PC-9 (cell line): ENCODE measurements around the gene CNNM2. TPM values are rescaled to one million over a fixed set of nuclear protein-coding genes. Genes with fewer than 3 reads are reported as not detected.

Experiments
- BruUV-seq: library from RNA; stranded (reverse); fragments of 400-500 nt; replicated peaks from 2 replicates; lab custom pipeline; 2021; lab: Mats Ljungman, UMichigan
- CTCF ChIA-PET: fragments of 300-600 bp; sonication (Branson Sonifier 250); formaldehyde crosslinking; loops from one replicate; lab custom pipeline; 2022; ENCODE audit warnings: antibody characterized with exemption; lab: Charles Lee
- POLR2A ChIA-PET: fragments of 300-600 bp; sonication (Branson Sonifier 250); formaldehyde crosslinking; loops from one replicate; lab custom pipeline; 2022; ENCODE audit warnings: antibody characterized with exemption; ENCODE audit not compliant: unreplicated experiment; lab: Charles Lee
- DNase-seq, 2 experiments: peaks; one replicate each; pipeline versions ENCODE4 v3.0.0 to v3.0.0-alpha.2; 2015 to 2022; ENCODE audit warnings: mixed read lengths in 1 of 2
- H2AFZ ChIP-seq: fragments of 200-600 bp; sonication (generic); 2 replicates; pipeline ENCODE4 v1.8.1; 2017; ENCODE audit warnings: antibody characterized with exemption
- H3F3A ChIP-seq: fragments of 200-600 bp; sonication (generic); 2 replicates; pipeline ENCODE4 v1.8.1; 2017; ENCODE audit warnings: antibody characterized with exemption, mild to moderate bottlenecking, low read depth; ENCODE audit not compliant: insufficient read depth
- H3K27ac ChIP-seq: fragments of 200-600 bp; sonication (generic); 2 replicates; pipeline ENCODE4 v1.6.1; 2016; ENCODE audit warnings: mixed run types
- H3K27me3 ChIP-seq: fragments of 200-600 bp; sonication (generic); 2 replicates; pipeline ENCODE4 v1.6.1; 2016; ENCODE audit warnings: low read depth, mixed run types; ENCODE audit not compliant: insufficient read depth
- H3K36me3 ChIP-seq: fragments of 200-600 bp; sonication (generic); 2 replicates; pipeline ENCODE4 v1.6.1; 2016; ENCODE audit warnings: low read depth, mixed run types
- H3K4me1 ChIP-seq: fragments of 200-600 bp; sonication (generic); replicated peaks from 2 replicates; pipeline ENCODE4 v1.6.1; 2016; ENCODE audit warnings: mixed run types; ENCODE audit not compliant: insufficient read depth
- H3K4me2 ChIP-seq: fragments of 200-600 bp; sonication (generic); 2 replicates; pipeline ENCODE4 v1.6.1; 2017; ENCODE audit warnings: mixed run types
- H3K4me3 ChIP-seq: fragments of 200-600 bp; sonication (generic); 2 replicates; pipeline ENCODE4 v1.6.1; 2016; ENCODE audit warnings: mixed run types
- H3K79me2 ChIP-seq: fragments of 200-600 bp; sonication (generic); 2 replicates; pipeline ENCODE4 v1.6.1; 2017; ENCODE audit warnings: low read depth, mixed run types
- H3K9me2 ChIP-seq: fragments of 200-600 bp; sonication (generic); 2 replicates; pipeline ENCODE4 v1.8.1; 2017; ENCODE audit warnings: mild to moderate bottlenecking; ENCODE audit not compliant: insufficient read depth
- H3K9me3 ChIP-seq: fragments of 200-600 bp; sonication (generic); 2 replicates; pipeline ENCODE4 v1.8.1; 2016; ENCODE audit warnings: low read depth; ENCODE audit not compliant: insufficient read depth
- H4K20me1 ChIP-seq: fragments of 200-600 bp; sonication (generic); 2 replicates; pipeline ENCODE4 v1.8.1; 2017; ENCODE audit not compliant: insufficient read depth
- CTCF ChIP-seq: fragments of 200-600 bp; sonication (generic); conservative IDR thresholded peaks from 2 replicates; pipeline ENCODE4 v1.6.1; 2017; ENCODE audit warnings: mixed run types, antibody characterized with exemption, mild to moderate bottlenecking, moderate library complexity
- EZH2 ChIP-seq: fragments of 200-600 bp; sonication (generic); IDR thresholded peaks from 2 replicates; pipeline ENCODE4 v1.8.0; 2017; ENCODE audit warnings: antibody characterized with exemption, low read depth
- intact Hi-C: fragments of 100-400 bp; cut with micrococcal nuclease; formaldehyde crosslinking; loops from one replicate; pipeline ENCODE4 v1.10.0; 2022; ENCODE audit not compliant: unreplicated experiment
- total RNA-seq: library from RNA; stranded (reverse); gene quantifications from 2 replicates; pipeline ENCODE4 v1.2.3, GENCODE V29; 2021

Gene CNNM2
- total RNA-seq, 1 experiment from 2014 or later: 8.8 TPM

- ChIA-PET POLR2A (interaction anchor here (0.7 kb wide), 1 partner anchor 126 kb away, joined by 5 read pairs; no protein-coding TSS in a partner anchor), CTCF (no interaction called here)
- H3K9me3 ChIP-seq: no peaks in the 10 kb centered on the region
- peaks cover 4% of the 10 kb centered on the region; the same call in 1 of the 2 replicates for H3K79me2 ChIP-seq
- H3K4me1 ChIP-seq: 0 out of 2 replicates have a peak, but pooled peaks cover 7% of the 10 kb centered on the region
- no peak overlapping the region for H2AFZ ChIP-seq
- no peak overlapping the region for H3K4me2 ChIP-seq
- no peak for DNase-seq
- peaks cover 17% of the 10 kb centered on the region; the same call in 1 of the 2 replicates for H3K36me3 ChIP-seq
- no peaks in the 10 kb centered on the region for H3K9me2 ChIP-seq
- H3K27me3 ChIP-seq: no peaks in the 10 kb centered on the region
- BruUV-seq: no TSS peak
- peaks cover 4% of the 10 kb centered on the region; the same call in 1 of the 2 replicates for H4K20me1 ChIP-seq
- TF ChIP-seq EZH2 (no peak), CTCF (no peak)
- H3K27ac ChIP-seq: no peak overlapping the region
- intact Hi-C loops: loop anchor here (10.0 kb wide), 1 partner anchor 70 kb away; no protein-coding TSS in a partner anchor
- H3K4me3 ChIP-seq: no peak overlapping the region
- H3F3A ChIP-seq: peaks cover 12% of the 10 kb centered on the region; the same call in 1 of the 2 replicates
These were observed 186.6 kb downstream of the CNNM2 start for GRCh38 chr10:103104721-103105120.

GRCh38 chr10:103105462-103105861, 187.4 kb downstream of the CNNM2 start:
- peaks cover 4% of the 10 kb centered on the region; the same call in 1 of the 2 replicates for H4K20me1 ChIP-seq
- H3K36me3 ChIP-seq: peaks cover 17% of the 10 kb centered on the region; the same call in 1 of the 2 replicates
- 0 out of 2 replicates have a peak overlapping the region, but pooled peaks have one; percentile 14 for H3K27ac ChIP-seq
- ChIA-PET POLR2A (no interaction called here), CTCF (no interaction called here)
- no peak overlapping the region for H3K4me2 ChIP-seq
- no peak overlapping the region for H3K4me3 ChIP-seq
- TF ChIP-seq EZH2: no peak
- TF ChIP-seq CTCF: no peak
- DNase-seq: no peak
- no TSS peak for BruUV-seq
- H3K79me2 ChIP-seq: peaks cover 4% of the 10 kb centered on the region; the same call in 1 of the 2 replicates
- 0 out of 2 replicates have a peak, but pooled peaks cover 7% of the 10 kb centered on the region for H3K4me1 ChIP-seq
- no peaks in the 10 kb centered on the region for H3K9me3 ChIP-seq
- intact Hi-C loops: loop anchor here (10.0 kb wide), 1 partner anchor 69 kb away; no protein-coding TSS in a partner anchor
- H2AFZ ChIP-seq: no peak overlapping the region
- H3K9me2 ChIP-seq: no peaks in the 10 kb centered on the region
- H3F3A ChIP-seq: peaks cover 15% of the 10 kb centered on the region; the same call in 1 of the 2 replicates
- H3K27me3 ChIP-seq: no peaks in the 10 kb centered on the region

GRCh38 chr10:103106539-103106938, 188.4 kb downstream of the CNNM2 start:
- intact Hi-C loops: loop anchor here (10.0 kb wide), 1 partner anchor 68 kb away; no protein-coding TSS in a partner anchor
- Histone ChIP-seq H3K27me3 (no peaks in the 10 kb centered on the region), H3K9me2 (no peaks in the 10 kb centered on the region), H3K4me1 (0 out of 2 replicates have a peak, but pooled peaks cover 7% of the 10 kb centered on the region), H4K20me1 (peaks cover 4% of the 10 kb centered on the region; the same call in 1 of the 2 replicates), H2AFZ (no peak overlapping the region), H3K9me3 (no peaks in the 10 kb centered on the region), H3K4me3 (no peak overlapping the region), H3F3A (peaks cover 25% of the 10 kb centered on the region; the same call in 1 of the 2 replicates), H3K79me2 (peaks cover 9% of the 10 kb centered on the region), H3K36me3 (peaks cover 17% of the 10 kb centered on the region; the same call in 1 of the 2 replicates), H3K27ac (no peak overlapping the region), H3K4me2 (no peak overlapping the region)
- DNase-seq: no peak
- ChIA-PET CTCF (interaction anchor here (0.6 kb wide), 1 partner anchor 216 kb away, joined by 3 read pairs; no protein-coding TSS in a partner anchor), POLR2A (no interaction called here)
- no TSS peak for BruUV-seq
- TF ChIP-seq EZH2 (no peak), CTCF (no peak)
